Adipocyte (in vitro differentiated cells): ENCODE data around the gene BLOC1S1.

Experiments used
- DNase-seq: peaks from one replicate; pipeline ENCODE4 v3.0.0-alpha.2; 2015; ENCODE audit warnings: low read depth
- H3K27me3 ChIP-seq: replicated peaks from 2 replicates; pipeline ENCODE4 v1.7.0; 2013; ENCODE audit warnings: mild to moderate bottlenecking, low read length, moderate library complexity; ENCODE audit not compliant: control insufficient read depth, insufficient read depth
- H3K36me3 ChIP-seq: 2 replicates; pipeline ENCODE4 v1.7.0; 2013; ENCODE audit warnings: low read length, mild to moderate bottlenecking, moderate library complexity; ENCODE audit not compliant: control insufficient read depth, insufficient read depth, severe bottlenecking
- H3K4me1 ChIP-seq: 2 replicates; pipeline ENCODE4 v1.7.0; 2013; ENCODE audit warnings: mild to moderate bottlenecking, low read length, moderate library complexity; ENCODE audit not compliant: control insufficient read depth, insufficient read depth
- H3K4me3 ChIP-seq: 2 replicates; pipeline ENCODE4 v1.7.0; 2013; ENCODE audit warnings: mild to moderate bottlenecking, low read length, moderate library complexity
- H3K9ac ChIP-seq: 2 replicates; pipeline ENCODE4 v1.7.0; 2013; ENCODE audit warnings: mild to moderate bottlenecking, low read length, moderate library complexity
- H3K9me3 ChIP-seq: 2 replicates; pipeline ENCODE4 v1.7.0; 2013; ENCODE audit warnings: mild to moderate bottlenecking, low read length, moderate library complexity; ENCODE audit not compliant: control insufficient read depth

The BLOC1S1 gene

GRCh38 chr12:55696141-55696540 lies 19.7 kb upstream of the BLOC1S1 start:
- H3K4me3 ChIP-seq, result no peak overlapping the region
- H3K36me3 ChIP-seq, result peaks cover 95% of the 10 kb centered on the region
- no peak for DNase-seq
- H3K4me1 ChIP-seq, result peaks cover 7% of the 10 kb centered on the region
- H3K9ac ChIP-seq, result no peak overlapping the region
- H3K27me3 ChIP-seq, result no peaks in the 10 kb centered on the region
- H3K9me3 ChIP-seq, result no peaks in the 10 kb centered on the region

GRCh38 chr12:55696796-55697462 lies 18.9 kb upstream of the BLOC1S1 start:
- Histone ChIP-seq H3K36me3 (peaks cover 89% of the 10 kb centered on the region), H3K9me3 (no peaks in the 10 kb centered on the region), H3K27me3 (no peaks in the 10 kb centered on the region), H3K9ac (no peak overlapping the region), H3K4me1 (peaks cover 9% of the 10 kb centered on the region), H3K4me3 (no peak overlapping the region)
- DNase-seq, result no peak

- DNase-seq, result no peak
- Histone ChIP-seq H3K36me3 (peaks cover 87% of the 10 kb centered on the region), H3K4me1 (peaks cover 10% of the 10 kb centered on the region), H3K9ac (no peak overlapping the region), H3K4me3 (no peak overlapping the region), H3K27me3 (no peaks in the 10 kb centered on the region), H3K9me3 (no peaks in the 10 kb centered on the region)
Measured at GRCh38 chr12:55697686-55698085, 18.2 kb upstream of the BLOC1S1 start.

GRCh38 chr12:55698241-55698955 lies 17.4 kb upstream of the BLOC1S1 start:
- no peak for DNase-seq
- Histone ChIP-seq H3K4me3 (no peak overlapping the region), H3K9ac (no peak overlapping the region), H3K36me3 (peaks cover 82% of the 10 kb centered on the region), H3K9me3 (no peaks in the 10 kb centered on the region), H3K4me1 (peaks cover 17% of the 10 kb centered on the region), H3K27me3 (no peaks in the 10 kb centered on the region)

GRCh38 chr12:55698965-55699364 lies 16.9 kb upstream of the BLOC1S1 start:
- no peak for DNase-seq
- H3K9ac ChIP-seq, result no peak overlapping the region
- H3K36me3 ChIP-seq, result peaks cover 77% of the 10 kb centered on the region
- no peaks in the 10 kb centered on the region for H3K9me3 ChIP-seq
- no peak overlapping the region for H3K4me3 ChIP-seq
- peaks cover 23% of the 10 kb centered on the region for H3K4me1 ChIP-seq
- no peaks in the 10 kb centered on the region for H3K27me3 ChIP-seq

- no peak overlapping the region for H3K4me3 ChIP-seq
- H3K27me3 ChIP-seq, result no peaks in the 10 kb centered on the region
- H3K9me3 ChIP-seq, result no peaks in the 10 kb centered on the region
- no peak for DNase-seq
- H3K4me1 ChIP-seq, result peaks cover 29% of the 10 kb centered on the region
- peaks cover 71% of the 10 kb centered on the region for H3K36me3 ChIP-seq
- H3K9ac ChIP-seq, result no peak overlapping the region
Measured at GRCh38 chr12:55699471-55700055, 16.3 kb upstream of the BLOC1S1 start.

GRCh38 chr12:55700255-55701018 lies 15.4 kb upstream of the BLOC1S1 start:
- H3K36me3 ChIP-seq, result peaks cover 68% of the 10 kb centered on the region
- no peaks in the 10 kb centered on the region for H3K9me3 ChIP-seq
- H3K4me3 ChIP-seq, result no peak overlapping the region
- peaks cover 38% of the 10 kb centered on the region for H3K4me1 ChIP-seq
- H3K27me3 ChIP-seq, result no peaks in the 10 kb centered on the region
- H3K9ac ChIP-seq, result no peak overlapping the region
- DNase-seq, result peak; percentile 43

GRCh38 chr12:55702861-55703260 lies 13.0 kb upstream of the BLOC1S1 start:
- H3K9ac ChIP-seq, result no peak overlapping the region
- peaks cover 55% of the 10 kb centered on the region for H3K4me1 ChIP-seq
- peak overlapping the region; percentile 85 for H3K4me3 ChIP-seq
- DNase-seq, result no peak
- peaks cover 43% of the 10 kb centered on the region for H3K36me3 ChIP-seq
- no peaks in the 10 kb centered on the region for H3K9me3 ChIP-seq
- no peaks in the 10 kb centered on the region for H3K27me3 ChIP-seq

- Histone ChIP-seq H3K4me3 (peak overlapping the region; percentile 85), H3K27me3 (no peaks in the 10 kb centered on the region), H3K4me1 (peaks cover 55% of the 10 kb centered on the region), H3K36me3 (peaks cover 39% of the 10 kb centered on the region), H3K9ac (peak overlapping the region; percentile 86), H3K9me3 (no peaks in the 10 kb centered on the region)
- no peak for DNase-seq
Measured at GRCh38 chr12:55703288-55703687, 12.6 kb upstream of the BLOC1S1 start.

- H3K9me3 ChIP-seq, result no peaks in the 10 kb centered on the region
- peak overlapping the region; percentile 85 for H3K4me3 ChIP-seq
- H3K4me1 ChIP-seq, result peaks cover 63% of the 10 kb centered on the region
- peak overlapping the region; percentile 86 for H3K9ac ChIP-seq
- DNase-seq, result no peak
- peaks cover 34% of the 10 kb centered on the region for H3K36me3 ChIP-seq
- no peaks in the 10 kb centered on the region for H3K27me3 ChIP-seq
Measured at GRCh38 chr12:55703901-55704761, 11.7 kb upstream of the BLOC1S1 start.
